Activated B cell treated with CpG ODN at 0.5 μM for 24 hours (primary cell): ENCODE measurements around the gene SGPL1. TPM values are rescaled to one million over a fixed set of nuclear protein-coding genes. Genes with fewer than 3 reads are reported as not detected.
"Not testable (repeated sequence)": the region's sequence is repeated elsewhere in the genome, so short reads cannot be mapped to it uniquely, and the experiment has no call there.

Experiments used
- ATAC-seq: fragments of 200-7000 bp; cut with Tn5 transposase; one replicate; pipeline ENCODE4 v1.10.0; 2021; ENCODE audit warnings: low read depth, mild to moderate bottlenecking, moderate library complexity
- CTCF ChIA-PET: fragments of 350-600 bp; sonication (Branson Sonifier 250); formaldehyde crosslinking; loops from one replicate; lab custom pipeline; 2021; ENCODE audit warnings: antibody characterized with exemption; lab: Charles Lee
- POLR2A ChIA-PET: fragments of 350-600 bp; sonication (Branson Sonifier 250); formaldehyde crosslinking; loops from one replicate; lab custom pipeline; 2021; ENCODE audit warnings: antibody characterized with exemption; lab: Charles Lee
- DNase-seq: peaks from one replicate; pipeline ENCODE4 v3.0.0; 2022
- H3K27ac Mint-ChIP-seq: one replicate; pipeline ENCODE4 v1.8.0; 2020; ENCODE audit warnings: mixed read lengths
- H3K27me3 Mint-ChIP-seq: one replicate; pipeline ENCODE4 v1.8.0; 2021; ENCODE audit warnings: mixed read lengths
- H3K36me3 Mint-ChIP-seq: one replicate; pipeline ENCODE4 v1.8.0; 2021; ENCODE audit warnings: low read depth, mixed read lengths
- H3K4me1 Mint-ChIP-seq: one replicate; pipeline ENCODE4 v1.8.0; 2021; ENCODE audit warnings: mixed read lengths
- H3K4me3 Mint-ChIP-seq: one replicate; pipeline ENCODE4 v1.8.0; 2020; ENCODE audit warnings: mild to moderate bottlenecking, mixed read lengths
- H3K9me3 Mint-ChIP-seq: one replicate; pipeline ENCODE4 v1.8.0; 2020; ENCODE audit warnings: mixed read lengths
- intact Hi-C: fragments of 100-400 bp; cut with micrococcal nuclease; formaldehyde crosslinking; loops from one replicate; pipeline ENCODE4 v1.15.1; 2024
- total RNA-seq: library from RNA; stranded (reverse); gene quantifications from 2 replicates; pipeline ENCODE4 v1.2.3, GENCODE V29; 2022
- TF ChIP-seq, protein P1 (sequence below): fragments of 200-600 bp; IDR thresholded peaks from one replicate; pipeline ENCODE4 v1.8.0; 2022; ENCODE audit warnings: antibody characterized with exemption, mild to moderate bottlenecking

The SGPL1 gene
- total RNA-seq, 1 donor from 2014 or later, result 36.3 TPM

DNA sequence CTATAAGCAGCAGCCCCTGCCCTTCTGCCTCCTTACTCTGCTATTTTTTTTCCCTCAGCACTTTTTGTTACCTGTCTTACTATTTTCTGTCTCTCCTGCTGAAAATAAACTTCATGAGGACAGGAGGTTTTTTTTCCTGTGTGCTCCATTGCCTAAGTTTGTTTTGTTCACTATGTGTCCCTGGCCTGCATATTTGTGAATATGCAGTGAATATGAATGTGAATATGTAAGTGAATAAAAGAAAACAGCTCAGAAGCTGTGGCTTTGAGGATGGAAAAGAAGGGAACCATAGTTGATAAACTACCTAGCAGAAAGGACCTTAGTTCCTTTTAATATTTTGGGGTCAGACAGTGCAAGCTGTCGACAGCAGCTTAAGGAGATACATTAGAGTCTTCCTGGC is 37.7 kb downstream of the SGPL1 start:
- no peaks in the 10 kb centered on the region for H3K27me3 Mint-ChIP-seq
- peaks cover 85% of the 10 kb centered on the region for H3K36me3 Mint-ChIP-seq
- no peak overlapping the region for H3K27ac Mint-ChIP-seq
- intact Hi-C loops, result no loop called here
- H3K4me3 Mint-ChIP-seq, result no peak overlapping the region
- TF ChIP-seq, protein P1, sequence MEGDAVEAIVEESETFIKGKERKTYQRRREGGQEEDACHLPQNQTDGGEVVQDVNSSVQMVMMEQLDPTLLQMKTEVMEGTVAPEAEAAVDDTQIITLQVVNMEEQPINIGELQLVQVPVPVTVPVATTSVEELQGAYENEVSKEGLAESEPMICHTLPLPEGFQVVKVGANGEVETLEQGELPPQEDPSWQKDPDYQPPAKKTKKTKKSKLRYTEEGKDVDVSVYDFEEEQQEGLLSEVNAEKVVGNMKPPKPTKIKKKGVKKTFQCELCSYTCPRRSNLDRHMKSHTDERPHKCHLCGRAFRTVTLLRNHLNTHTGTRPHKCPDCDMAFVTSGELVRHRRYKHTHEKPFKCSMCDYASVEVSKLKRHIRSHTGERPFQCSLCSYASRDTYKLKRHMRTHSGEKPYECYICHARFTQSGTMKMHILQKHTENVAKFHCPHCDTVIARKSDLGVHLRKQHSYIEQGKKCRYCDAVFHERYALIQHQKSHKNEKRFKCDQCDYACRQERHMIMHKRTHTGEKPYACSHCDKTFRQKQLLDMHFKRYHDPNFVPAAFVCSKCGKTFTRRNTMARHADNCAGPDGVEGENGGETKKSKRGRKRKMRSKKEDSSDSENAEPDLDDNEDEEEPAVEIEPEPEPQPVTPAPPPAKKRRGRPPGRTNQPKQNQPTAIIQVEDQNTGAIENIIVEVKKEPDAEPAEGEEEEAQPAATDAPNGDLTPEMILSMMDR, result no peak
- ATAC-seq (no peak), DNase-seq (no peak)
- POLR2A ChIA-PET, result no interaction called here
- H3K9me3 Mint-ChIP-seq, result no peaks in the 10 kb centered on the region
- no peaks in the 10 kb centered on the region for H3K4me1 Mint-ChIP-seq
- CTCF ChIA-PET, result no interaction called here

DNA sequence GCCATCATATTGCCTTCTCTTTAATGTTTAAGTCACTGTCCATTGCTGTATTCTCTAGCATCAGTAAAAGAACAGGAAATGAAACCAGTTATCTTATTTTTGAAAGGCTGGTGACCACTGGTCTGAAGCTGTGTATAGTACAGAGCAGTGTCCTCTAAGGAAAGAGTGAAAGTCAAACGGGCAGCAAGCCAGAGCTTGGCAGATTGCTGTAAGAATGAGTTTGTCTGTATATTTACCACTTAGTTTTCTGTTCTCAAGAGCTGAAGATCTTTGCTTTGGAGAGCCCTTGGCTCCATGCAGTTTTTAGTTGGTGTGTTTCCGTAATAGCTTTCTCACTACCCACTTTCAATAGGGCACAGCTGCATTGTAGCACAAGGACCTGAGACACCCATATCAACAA is 40.7 kb downstream of the SGPL1 start:
- TF ChIP-seq, protein P1, result no peak
- intact Hi-C loops, result no loop called here
- ChIA-PET POLR2A (no interaction called here), CTCF (no interaction called here)
- no peak overlapping the region for H3K27ac Mint-ChIP-seq
- no peaks in the 10 kb centered on the region for H3K9me3 Mint-ChIP-seq
- H3K4me3 Mint-ChIP-seq, result no peak overlapping the region
- no peaks in the 10 kb centered on the region for H3K4me1 Mint-ChIP-seq
- H3K36me3 Mint-ChIP-seq, result peaks cover 87% of the 10 kb centered on the region
- ATAC-seq, result no peak
- DNase-seq, result no peak
- no peaks in the 10 kb centered on the region for H3K27me3 Mint-ChIP-seq

DNA sequence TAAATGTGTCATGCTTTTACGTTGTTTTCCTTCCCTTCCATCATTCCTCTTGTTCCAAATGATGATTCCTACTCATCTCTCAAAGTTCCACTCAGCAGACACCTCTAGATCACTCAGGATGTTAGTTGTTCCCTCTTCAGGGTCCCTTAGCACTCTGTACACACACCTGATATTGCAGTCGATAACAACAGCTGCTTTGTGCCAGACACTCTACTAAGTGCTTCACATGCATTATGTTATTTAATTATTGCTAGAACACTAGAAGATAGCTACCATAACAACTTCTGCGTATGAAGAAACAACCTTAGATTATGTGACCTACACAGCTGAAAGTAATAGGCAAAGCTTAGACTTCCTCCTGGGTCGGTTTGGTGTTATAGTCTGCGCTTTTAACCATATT is 43.0 kb downstream of the SGPL1 start:
- H3K9me3 Mint-ChIP-seq, result no peaks in the 10 kb centered on the region
- ChIA-PET POLR2A (no interaction called here), CTCF (interaction anchor here (1.3 kb wide), 1 partner anchor 25 kb away, joined by 4 read pairs; no protein-coding TSS in a partner anchor)
- no peak for DNase-seq
- H3K36me3 Mint-ChIP-seq, result peaks cover 79% of the 10 kb centered on the region
- H3K27ac Mint-ChIP-seq, result no peak overlapping the region
- ATAC-seq, result no peak
- intact Hi-C loops, result no loop called here
- TF ChIP-seq, protein P1, result no peak
- no peak overlapping the region for H3K4me3 Mint-ChIP-seq
- no peaks in the 10 kb centered on the region for H3K4me1 Mint-ChIP-seq
- no peaks in the 10 kb centered on the region for H3K27me3 Mint-ChIP-seq

GRCh38 chr10:70861495-70862197 is 45.9 kb downstream of the SGPL1 start:
- CTCF ChIA-PET, H3K27ac Mint-ChIP-seq, H3K4me1 Mint-ChIP-seq, DNase-seq, H3K9me3 Mint-ChIP-seq, H3K27me3 Mint-ChIP-seq, ATAC-seq, POLR2A ChIA-PET, H3K4me3 Mint-ChIP-seq: not testable (repeated sequence)
- intact Hi-C loops, result loop anchor here (5.0 kb wide), 1 partner anchor 44 kb away; the partner anchor contains the start of gene SGPL1
- peaks cover 78% of the 10 kb centered on the region for H3K36me3 Mint-ChIP-seq

DNA sequence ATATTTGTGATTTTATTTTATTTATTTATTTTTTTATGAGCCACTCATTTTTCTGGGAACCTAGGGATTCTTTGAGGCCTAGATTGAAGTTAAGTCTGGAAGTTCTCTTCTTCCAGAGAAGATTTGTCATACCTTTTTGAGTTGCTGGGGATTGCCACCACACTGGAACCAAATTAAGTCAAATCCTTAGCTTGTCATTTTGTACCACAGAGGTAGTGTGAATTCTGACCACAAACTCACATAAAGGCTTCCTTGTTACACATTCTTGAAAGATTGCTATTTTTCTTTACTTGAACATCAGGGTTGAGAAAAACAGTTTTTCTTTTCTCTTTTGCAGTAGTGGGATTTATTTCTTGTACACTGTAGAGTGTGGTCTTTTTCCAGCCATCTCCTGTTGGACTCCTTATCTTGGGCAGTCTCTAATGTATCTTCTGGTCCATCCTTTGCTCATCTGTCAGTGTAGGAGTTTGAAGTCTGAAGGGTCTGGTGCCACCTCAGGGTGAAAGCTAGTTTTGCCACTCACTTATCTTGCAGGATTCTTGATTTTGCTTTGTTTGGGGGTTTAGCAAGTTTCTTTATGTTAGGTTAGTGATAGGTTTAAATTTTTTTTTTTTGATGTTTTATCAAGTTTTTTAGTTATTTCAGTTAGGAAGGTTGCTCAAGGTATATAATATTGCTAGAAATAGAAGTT is 47.9 kb downstream of the SGPL1 start:
- CTCF ChIA-PET, result no interaction called here
- POLR2A ChIA-PET, result no interaction called here
- no peak overlapping the region for H3K4me3 Mint-ChIP-seq
- peaks cover 63% of the 10 kb centered on the region for H3K36me3 Mint-ChIP-seq
- DNase-seq, result no peak
- H3K27ac Mint-ChIP-seq, result no peak overlapping the region
- intact Hi-C loops, result loop anchor here (5.0 kb wide), 1 partner anchor 46 kb away; the partner anchor contains the start of gene SGPL1
- no peaks in the 10 kb centered on the region for H3K9me3 Mint-ChIP-seq
- H3K27me3 Mint-ChIP-seq, result no peaks in the 10 kb centered on the region
- no peaks in the 10 kb centered on the region for H3K4me1 Mint-ChIP-seq
- TF ChIP-seq, protein P1, result no peak
- no peak for ATAC-seq
